ENCODE data around the gene ATP11B. TPM values are rescaled to one million over a fixed set of nuclear protein-coding genes. Genes with fewer than 3 reads are reported as not detected.

Gene ATP11B
- total RNA-seq, 1 donor from 2014 or later, result 22.7 TPM

DNA sequence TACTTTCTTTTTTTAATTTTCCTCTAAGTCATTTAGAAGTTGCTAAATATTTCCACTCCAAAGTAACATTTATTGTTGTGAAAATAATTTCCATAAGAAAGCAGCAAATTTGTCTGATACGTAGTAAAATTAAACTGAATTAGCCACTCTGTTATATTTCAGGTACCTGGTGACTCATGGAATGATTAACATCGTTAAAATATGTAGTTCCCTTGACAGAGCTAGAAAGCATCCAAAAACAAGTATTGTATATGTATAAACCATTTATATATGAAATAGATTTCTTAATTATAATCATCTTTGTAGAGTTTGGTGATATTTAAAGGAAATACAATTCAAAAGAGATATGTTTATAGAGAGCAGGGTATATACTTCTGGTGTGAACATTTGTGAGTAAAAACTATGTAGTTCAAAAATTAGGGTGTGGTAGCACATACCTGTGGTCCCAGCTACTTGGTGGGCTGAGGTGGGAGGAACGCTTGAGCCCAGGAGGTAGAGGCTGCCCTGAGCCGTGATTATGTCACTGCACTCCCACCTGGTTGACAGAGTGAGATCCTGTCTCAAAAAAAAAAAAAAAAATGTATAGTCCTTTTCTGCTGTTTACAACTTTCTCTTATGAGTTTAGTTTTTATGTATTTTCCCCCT lies 36.6 kb downstream of the ATP11B start:
- TF ChIP-seq, protein P1, sequence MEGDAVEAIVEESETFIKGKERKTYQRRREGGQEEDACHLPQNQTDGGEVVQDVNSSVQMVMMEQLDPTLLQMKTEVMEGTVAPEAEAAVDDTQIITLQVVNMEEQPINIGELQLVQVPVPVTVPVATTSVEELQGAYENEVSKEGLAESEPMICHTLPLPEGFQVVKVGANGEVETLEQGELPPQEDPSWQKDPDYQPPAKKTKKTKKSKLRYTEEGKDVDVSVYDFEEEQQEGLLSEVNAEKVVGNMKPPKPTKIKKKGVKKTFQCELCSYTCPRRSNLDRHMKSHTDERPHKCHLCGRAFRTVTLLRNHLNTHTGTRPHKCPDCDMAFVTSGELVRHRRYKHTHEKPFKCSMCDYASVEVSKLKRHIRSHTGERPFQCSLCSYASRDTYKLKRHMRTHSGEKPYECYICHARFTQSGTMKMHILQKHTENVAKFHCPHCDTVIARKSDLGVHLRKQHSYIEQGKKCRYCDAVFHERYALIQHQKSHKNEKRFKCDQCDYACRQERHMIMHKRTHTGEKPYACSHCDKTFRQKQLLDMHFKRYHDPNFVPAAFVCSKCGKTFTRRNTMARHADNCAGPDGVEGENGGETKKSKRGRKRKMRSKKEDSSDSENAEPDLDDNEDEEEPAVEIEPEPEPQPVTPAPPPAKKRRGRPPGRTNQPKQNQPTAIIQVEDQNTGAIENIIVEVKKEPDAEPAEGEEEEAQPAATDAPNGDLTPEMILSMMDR (conservative IDR thresholded peaks at IDR 0.05; ENCODE audit: low read depth, low read length), result no peak
- no peak overlapping the region for H3K4me3 ChIP-seq (ENCODE audit: low read depth, low read length)
- no peak for DNase-seq (ENCODE audit: low read depth)

DNA sequence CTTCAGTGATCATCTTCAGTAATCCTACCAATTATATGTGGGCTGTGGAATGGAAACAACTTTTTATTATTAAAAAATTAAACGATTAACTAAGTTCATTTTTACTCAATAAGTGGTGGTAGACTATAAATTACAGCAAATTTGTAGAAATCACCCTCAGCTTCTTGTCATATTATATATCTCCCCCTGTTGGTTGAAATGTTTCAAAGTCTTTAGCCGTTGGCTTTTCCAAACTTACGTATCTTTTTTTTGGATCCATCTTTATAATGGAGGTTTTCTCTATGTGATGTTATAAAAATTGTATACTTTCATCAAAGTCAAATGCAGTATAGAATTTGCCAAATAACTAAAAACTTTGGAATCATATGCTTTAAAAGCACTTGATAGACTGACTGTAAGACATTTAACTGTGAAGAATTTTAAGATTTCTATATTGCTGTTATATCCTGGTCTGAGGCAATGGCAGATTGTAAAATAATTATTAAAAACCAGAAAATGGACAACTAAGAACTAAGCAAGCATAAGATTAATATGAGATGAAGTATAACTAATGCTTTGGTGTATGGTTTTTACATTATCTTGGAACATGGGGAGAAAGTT lies 44.7 kb downstream of the ATP11B start:
- no peak overlapping the region for H3K4me3 ChIP-seq (ENCODE audit: low read depth, low read length)
- TF ChIP-seq, protein P1 (conservative IDR thresholded peaks at IDR 0.05; ENCODE audit: low read depth, low read length), result peak; percentile 53
- DNase-seq (ENCODE audit: low read depth), result no peak

DNA sequence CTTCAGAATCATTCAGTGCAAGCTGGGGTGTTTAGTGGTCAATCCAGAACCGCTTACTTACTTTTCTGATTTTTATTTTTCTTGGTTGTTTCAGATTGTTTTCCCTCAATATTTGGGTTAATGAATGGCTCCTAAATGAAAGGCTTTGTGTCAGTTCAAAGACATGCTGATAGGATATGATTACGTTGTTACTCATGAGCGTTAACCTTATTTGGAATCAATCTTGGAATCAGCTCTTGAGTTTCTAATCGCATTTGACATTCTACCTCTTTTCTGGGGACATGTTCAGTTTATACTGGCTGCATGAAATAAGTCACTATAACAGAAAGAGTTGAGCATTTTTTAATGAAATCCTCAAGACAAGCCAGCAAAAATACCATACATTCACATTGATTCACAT lies 50.2 kb downstream of the ATP11B start:
- TF ChIP-seq, protein P1 (conservative IDR thresholded peaks at IDR 0.05; ENCODE audit: low read depth, low read length), result no peak
- no peak overlapping the region for H3K4me3 ChIP-seq (ENCODE audit: low read depth, low read length)
- DNase-seq (ENCODE audit: low read depth), result no peak

DNA sequence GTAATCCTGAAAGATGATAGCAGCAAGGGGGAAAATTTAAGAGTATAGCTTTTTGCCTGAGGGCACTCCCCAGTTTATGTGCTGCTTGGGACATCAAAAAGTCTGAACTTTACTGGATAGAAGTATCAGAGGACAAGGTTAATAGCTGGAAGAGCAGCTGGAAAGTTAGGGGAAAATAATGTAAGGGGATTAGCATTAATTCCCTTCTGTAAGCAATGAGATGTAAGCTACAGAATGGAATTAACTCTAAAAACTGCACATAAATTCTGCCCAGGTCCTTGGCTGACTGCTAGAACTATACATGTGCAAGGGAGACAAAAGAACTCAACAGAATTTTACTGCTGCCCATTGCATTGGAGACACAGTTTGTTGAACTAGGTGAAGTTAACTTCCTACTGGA lies 55.6 kb downstream of the ATP11B start:
- no peak overlapping the region for H3K4me3 ChIP-seq (ENCODE audit: low read depth, low read length)
- no peak for DNase-seq (ENCODE audit: low read depth)
- TF ChIP-seq, protein P1 (conservative IDR thresholded peaks at IDR 0.05; ENCODE audit: low read depth, low read length), result no peak

DNA sequence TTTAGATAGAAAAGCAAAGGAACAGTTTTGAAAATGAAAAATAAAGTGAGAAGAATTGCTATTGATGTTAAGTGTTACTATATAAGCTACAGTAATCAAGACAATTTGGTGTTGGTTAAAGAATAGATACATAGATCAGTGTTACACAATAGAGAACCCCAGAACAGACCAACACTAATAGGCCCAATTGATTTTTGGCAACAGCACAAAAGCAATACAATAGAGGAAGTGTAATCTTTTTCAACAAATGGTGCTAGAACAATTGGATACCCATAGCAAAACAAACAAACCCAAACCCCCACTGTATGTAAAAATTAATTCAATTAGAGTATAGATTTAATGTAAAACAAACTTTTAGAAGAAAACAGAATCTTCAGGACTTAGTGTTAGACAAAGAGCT lies 61.8 kb downstream of the ATP11B start:
- H3K4me3 ChIP-seq (ENCODE audit: low read depth, low read length), result no peak overlapping the region
- DNase-seq (ENCODE audit: low read depth), result no peak
- TF ChIP-seq, protein P1 (conservative IDR thresholded peaks at IDR 0.05; ENCODE audit: low read depth, low read length), result no peak

DNA sequence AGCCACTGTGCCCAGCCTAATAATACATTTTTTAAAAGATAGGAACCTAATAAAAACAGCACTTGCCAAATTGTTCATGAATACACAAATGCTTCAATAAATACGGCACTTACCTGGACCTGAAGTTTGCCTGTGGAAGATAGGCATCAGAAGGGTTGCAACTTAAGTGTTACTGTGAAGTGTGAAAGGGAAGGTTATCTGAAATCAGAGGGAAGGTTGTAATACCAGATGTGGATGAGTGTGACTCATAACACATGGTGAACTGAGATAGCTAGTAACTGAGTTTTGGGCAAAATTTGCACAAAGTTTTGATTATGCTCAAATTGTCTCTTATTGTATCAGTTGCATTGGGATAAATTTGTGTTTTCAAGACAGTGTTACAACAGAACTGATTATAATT lies 68.0 kb downstream of the ATP11B start:
- TF ChIP-seq, protein P1 (conservative IDR thresholded peaks at IDR 0.05; ENCODE audit: low read depth, low read length), result no peak
- no peak overlapping the region for H3K4me3 ChIP-seq (ENCODE audit: low read depth, low read length)
- no peak for DNase-seq (ENCODE audit: low read depth)

All from epithelial cell of proximal tubule (primary cell).